ENCODE data around the gene TMEM117.

- TF ChIP-seq CTCF (IDR thresholded peaks at IDR 0.05): no peak
- no peak for TF ChIP-seq POLR2A (IDR thresholded peaks at IDR 0.05)
Measured at GRCh38 chr12:44031472-44032185, 195.7 kb downstream of the TMEM117 start.
